GM18507 (cell line): ENCODE data around the gene RTN4RL2.

Source experiments
- DNase-seq: peaks from one replicate; pipeline ENCODE4 v3.0.0; 2011; ENCODE audit warnings: low read depth; ENCODE audit not compliant: insufficient read length; ENCODE audit errors: extremely low spot score
- FAIRE-seq: peaks from 2 replicates; lab custom pipeline; 2011; peaks lifted over from hg19 to GRCh38; lab: Jason Lieb, UNC

The RTN4RL2 gene

DNA sequence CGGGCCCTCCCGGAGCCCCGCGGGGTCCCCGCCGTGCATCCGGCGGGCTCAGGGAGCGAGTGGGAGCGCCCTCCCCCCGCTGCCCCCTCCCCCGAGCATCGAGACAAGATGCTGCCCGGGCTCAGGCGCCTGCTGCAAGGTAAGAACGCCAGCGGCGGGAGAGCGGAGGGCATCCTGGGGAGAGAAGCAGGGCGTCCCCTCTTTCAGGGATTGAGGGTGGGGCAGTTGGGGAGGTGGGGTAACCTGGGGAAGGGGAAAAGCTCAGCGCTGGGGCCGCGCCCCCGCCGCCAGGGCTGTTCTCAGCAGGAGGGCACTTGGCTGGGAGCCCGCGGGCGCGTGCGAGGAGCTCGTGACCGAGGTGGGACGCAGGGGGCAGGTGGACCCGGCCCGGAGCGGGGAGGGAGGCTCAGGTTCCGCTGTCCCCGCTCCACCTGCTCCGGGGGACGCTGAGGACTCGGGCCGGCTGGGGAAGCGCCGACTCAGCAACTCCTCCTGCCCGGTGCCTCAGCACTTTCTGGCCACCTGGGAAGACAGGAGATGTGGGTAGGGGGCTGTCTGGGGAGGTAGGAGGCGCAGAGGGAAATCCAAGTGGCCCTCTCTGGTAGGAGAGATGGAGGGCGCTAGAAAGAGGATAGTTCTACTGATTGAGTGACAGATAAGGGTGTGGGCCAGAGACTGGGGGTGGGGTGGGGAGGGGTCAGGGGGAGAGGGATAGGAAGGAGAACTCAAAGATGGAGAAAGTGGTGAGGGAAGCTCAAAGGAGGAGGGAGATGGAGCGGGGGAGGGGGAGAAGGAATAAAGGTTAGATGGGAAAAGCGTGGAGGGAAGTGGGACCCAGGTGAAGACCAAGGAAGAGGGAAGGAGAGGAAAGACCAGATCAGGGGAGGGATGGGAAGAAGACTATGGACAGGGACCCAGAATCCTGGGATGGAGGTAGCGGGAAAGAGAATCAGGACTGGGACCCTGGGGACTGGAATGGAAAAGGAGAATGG lies 726 bp downstream of the RTN4RL2 start:
- no peak for DNase-seq
- FAIRE-seq, result no peak

DNA sequence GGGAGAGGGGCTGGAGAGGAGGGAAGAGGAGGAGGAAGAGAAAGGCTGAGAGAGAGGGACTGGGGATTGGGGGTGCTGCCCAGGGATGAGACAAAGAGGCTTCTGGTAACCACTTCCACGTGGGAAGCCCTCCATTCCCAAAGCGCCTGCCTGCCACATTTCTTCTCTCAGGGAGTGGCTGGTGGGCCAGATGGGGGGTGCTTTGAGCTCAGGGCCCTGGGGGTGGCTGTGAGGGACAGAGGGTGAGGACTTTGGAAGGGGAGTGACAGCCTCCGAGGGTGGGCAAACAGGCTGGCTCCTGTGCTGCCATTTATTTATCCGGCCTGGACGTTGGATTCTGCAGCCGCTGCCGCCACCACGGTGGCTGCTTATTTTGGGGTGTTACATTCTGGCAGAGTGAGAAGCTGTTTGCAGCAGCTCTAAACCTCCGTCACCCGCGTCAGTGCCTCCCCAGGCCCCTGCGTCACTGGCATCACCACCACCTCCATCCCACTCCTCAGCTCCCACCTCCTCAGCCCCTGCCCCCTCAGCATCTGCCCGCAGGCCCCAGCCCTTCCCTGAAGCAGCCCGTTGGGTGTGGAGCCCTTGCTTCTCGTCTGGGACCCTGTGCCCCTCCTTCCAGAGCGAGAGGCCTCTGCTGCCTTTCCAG lies 1.6 kb downstream of the RTN4RL2 start:
- DNase-seq, result no peak
- FAIRE-seq, result no peak

DNA sequence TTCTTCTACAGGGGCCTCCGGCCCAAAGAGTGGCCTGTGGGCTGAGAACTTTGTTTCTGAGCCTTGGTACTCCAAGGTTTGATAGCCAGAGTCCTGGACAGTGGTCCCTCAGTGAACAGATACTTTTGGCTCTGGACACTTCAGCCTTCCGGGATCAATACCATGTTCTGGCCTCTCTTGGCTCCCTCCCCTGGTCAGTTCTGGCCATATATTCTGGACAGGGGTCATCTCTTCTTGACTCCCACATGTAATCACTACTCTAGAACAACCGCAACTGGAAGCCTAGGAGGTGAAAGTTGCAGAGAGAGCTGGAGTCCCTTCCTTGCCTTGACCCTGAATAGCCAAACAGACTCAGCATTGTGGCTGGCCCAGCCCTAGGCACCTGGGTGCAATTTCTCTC lies 2.3 kb downstream of the RTN4RL2 start:
- no peak for DNase-seq
- no peak for FAIRE-seq

DNA sequence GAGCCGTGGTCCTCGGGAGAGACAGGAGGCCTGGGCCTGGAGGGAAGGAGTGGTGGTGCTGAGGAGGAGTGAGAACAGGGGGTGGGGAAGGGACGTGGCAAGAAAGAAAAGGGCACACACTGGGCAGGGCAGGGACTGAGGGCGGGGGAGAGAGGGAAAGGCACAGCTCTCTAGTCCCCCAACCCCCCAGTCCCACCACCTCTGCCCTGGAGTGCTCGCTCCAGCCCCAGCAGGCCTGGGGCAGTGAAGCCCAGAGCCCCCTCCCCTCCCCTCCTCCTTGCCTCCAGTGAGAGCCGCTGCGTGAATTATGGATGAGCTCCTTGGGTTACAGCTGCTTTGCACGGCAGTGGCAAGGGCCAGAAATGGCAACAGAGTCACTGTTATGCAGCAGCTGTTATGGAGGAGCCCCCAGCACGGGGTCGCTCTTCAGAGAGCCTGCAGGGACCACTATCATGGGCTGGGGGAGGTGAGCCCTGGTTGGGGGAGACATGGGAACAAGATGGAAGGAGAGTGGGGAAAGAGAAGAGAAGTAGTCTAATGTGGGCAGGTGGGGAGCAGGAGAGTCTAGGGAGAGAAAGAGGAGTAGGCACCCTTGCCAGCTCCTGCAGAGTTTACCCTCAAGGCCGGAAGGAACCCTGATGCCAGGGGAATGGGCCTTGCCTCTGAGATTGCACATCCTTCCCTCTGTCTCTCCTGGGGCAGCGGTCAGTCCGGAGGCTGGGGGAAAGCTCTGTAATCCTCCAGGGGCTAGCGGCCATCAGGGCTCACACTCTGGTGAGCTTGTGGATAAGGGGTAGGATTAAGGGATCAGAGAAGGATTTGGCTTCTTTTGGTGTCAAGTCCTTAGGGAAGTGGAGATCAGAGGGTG lies 3.6 kb downstream of the RTN4RL2 start:
- FAIRE-seq (no peak), DNase-seq (no peak)

DNA sequence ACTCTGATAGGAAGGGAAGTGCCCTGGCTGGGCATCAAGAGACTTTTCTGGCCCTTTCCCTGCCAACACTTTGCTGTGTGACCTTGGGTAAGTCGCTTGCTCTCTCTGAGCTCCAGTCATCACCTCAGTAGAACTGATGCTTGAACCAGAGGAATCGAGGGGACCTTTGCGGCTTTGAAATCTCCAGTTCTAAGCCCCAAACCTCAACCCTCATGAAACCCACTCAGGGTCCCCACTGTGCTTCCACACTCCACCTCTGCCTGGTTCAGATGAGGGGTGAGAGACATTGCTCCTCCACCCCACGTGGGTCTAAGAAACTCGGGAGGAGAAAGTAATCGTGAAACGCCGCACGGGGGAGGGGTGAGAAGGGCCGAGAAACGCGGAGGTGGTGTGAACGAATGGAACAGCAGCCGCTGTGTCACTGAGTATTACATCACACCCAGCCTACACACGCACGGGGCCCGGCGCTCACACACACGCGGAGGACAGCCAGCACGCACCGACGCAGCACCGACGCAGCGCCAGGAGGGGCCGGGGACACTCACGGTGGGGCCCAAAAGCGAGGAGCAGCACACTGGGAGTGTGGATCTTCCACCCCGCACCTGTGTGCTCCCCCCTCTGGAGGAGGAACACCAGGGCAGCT lies 4.3 kb downstream of the RTN4RL2 start:
- FAIRE-seq, result no peak
- DNase-seq, result no peak

DNA sequence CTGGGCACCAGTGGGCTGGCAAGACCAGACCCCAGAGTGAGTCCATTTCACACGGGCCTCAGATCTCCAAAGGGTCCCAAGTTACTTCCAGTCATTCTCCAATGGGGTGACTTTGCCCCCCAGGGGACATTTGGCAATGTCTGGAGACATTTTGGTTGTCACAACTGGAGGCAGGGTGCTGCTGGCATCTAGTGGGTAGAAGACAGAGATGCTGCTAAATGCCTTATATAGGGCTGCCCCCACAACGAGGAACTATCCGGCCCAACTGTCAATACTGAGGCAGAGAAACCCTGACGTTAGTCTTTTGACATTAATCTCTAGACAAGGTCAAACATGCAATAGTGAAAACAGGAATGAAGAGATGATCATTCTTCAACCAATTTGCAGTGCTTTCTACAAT lies 6.4 kb downstream of the RTN4RL2 start:
- FAIRE-seq (no peak), DNase-seq (no peak)

DNA sequence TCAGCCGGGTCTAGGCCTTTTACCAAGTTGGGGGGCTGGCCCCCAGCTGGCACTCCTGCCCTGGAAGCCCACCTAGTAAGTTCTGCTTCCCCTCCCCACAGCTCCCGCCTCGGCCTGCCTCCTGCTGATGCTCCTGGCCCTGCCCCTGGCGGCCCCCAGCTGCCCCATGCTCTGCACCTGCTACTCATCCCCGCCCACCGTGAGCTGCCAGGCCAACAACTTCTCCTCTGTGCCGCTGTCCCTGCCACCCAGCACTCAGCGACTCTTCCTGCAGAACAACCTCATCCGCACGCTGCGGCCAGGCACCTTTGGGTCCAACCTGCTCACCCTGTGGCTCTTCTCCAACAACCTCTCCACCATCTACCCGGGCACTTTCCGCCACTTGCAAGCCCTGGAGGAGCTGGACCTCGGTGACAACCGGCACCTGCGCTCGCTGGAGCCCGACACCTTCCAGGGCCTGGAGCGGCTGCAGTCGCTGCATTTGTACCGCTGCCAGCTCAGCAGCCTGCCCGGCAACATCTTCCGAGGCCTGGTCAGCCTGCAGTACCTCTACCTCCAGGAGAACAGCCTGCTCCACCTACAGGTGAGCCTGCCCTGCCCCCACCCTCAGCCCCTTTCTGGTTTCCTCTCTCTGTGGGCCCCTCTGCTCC lies 7.3 kb downstream of the RTN4RL2 start:
- FAIRE-seq, result no peak
- no peak for DNase-seq

DNA sequence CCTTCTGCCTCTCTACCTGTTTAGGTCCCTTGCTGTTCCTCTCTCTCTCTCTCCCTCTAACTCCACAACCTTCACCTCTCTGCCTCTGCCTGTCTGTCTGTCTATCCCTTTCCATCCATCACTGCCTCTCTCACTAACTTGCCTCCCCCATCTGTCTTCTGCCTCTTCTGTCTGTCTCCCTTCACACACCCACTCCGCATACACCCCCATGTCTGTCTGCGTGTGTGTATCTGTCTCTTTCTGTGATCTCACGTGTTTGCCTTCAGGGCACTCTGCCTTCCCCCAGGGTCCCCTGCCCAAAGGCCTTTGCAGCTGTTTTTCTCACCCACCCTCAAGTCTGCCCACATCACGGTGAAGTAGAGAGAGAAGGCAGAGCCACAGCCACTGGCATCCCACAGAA lies 7.9 kb downstream of the RTN4RL2 start:
- no peak for DNase-seq
- no peak for FAIRE-seq

DNA sequence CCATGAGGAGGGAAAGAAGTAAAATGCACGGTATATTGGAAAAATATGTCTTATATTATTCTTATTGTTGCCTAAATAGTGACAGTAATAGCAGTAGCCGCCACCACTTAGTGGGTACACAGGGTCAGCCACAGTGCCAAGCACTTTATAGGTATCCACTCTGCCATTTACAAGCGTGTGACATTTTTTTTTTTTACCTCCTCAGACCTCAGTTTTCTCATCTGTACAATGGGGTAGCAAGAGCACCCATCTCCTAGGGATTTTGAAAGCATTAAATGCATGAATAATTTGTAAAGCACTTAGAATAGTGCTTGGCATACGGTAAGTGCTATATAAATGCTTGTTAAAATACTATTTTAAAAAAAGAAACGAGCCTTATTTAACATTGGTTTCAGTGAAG lies 8.9 kb downstream of the RTN4RL2 start:
- no peak for FAIRE-seq

DNA sequence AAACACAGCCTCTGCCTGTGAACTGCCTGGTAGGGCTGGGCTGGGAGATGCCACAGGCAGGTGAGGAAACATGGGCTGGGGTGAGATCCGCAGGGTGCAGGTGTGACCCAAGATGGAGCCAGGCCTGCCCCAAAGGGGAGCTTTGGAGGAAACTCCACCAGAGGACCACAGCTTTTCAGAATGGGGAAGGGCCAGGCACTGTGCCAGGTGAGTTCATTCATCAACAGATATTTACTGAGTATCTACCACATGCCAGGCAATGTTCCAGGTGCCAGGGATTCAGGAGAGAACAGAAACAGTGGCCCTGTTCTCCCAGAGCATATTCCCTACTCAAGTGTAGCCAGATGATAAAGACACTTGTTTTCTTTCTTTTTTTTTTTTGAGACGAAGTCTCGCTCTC lies 11.2 kb downstream of the RTN4RL2 start:
- no peak for DNase-seq
- FAIRE-seq, result no peak

More for the DNA sequence above, 8.9 kb downstream of the RTN4RL2 start:
- DNase-seq, result no peak

DNA sequence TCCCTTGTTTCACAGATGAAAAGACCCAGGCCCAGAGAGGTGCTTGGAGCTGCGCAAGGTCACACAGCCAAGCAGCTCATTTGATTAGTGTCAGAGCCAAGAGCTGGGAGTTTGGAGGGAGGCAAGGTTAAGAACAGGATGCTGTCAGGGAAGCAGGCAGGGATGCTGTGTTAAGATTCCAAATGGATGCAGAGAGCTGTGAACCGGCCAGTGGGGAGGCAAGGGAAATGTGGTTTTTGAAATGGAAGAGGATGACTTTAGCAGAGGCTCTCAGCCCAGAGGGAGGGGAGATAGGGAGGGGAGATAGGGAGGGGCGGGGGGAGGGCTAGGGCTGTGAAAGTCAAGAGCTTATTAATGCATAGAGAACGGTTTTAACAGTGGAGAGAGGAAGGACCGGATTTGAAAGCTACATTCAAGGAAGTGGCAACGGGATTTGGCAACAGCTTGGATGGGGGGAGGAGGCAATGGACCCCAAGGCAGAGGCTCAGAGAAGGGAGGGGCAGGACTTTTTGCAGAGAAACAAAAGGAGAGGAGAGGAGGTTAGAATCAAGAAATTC lies 13.0 kb downstream of the RTN4RL2 start:
- no peak for FAIRE-seq
- no peak for DNase-seq

DNA sequence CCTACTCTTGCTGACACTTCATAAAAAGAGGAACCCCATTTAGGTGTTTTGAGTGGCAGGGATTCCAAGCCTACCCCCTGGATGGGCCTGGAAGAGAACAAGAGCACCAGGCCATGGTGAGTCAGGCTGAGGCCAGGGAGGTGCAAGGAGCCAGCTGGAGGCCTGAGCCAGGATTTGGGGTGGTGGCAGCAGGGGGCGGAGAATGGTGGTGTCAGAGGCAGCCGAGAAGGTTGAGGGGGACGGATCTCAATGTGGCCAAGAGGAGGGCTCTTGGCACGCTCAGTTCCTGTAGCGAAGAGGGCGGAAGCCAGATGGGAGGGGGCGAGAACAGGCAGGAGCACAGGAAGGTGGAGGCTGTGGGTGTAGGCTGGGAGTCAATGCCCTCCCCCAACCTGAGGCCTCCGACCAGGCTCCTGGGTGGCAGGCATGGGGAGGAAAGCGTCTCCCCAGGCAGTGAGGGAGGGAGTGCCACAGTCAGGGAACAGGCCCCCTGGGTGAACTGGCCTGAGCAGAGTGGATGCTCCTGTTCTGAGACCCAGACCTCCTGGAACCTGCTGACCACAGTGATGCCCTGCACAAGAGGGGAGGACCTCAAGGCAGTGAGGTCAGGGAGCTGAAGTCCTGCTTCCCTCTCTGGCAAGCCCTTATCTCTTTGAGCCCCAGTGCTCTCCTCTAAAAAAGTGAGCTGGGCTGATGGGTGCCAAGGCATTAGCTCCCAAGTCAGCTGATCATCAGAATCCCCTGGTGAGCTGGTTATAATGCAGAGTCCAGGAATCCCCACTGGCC lies 13.9 kb downstream of the RTN4RL2 start:
- DNase-seq, result no peak
- no peak for FAIRE-seq

DNA sequence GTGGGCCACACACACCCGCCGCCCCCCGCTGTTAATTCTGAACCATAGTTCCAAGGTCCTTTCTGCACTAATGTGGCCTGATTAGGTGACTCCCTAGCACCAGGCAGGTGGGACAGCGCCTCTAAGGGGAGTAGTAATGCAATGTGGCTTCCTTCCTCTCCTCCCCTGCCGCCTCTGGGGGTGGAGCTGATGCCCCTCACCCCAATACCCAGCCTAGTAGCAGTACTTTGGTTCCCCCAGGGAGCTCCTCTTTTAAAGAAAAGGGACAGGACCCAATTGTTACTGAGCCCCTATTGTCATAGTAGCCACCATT lies 14.4 kb downstream of the RTN4RL2 start:
- FAIRE-seq (no peak), DNase-seq (no peak)

DNA sequence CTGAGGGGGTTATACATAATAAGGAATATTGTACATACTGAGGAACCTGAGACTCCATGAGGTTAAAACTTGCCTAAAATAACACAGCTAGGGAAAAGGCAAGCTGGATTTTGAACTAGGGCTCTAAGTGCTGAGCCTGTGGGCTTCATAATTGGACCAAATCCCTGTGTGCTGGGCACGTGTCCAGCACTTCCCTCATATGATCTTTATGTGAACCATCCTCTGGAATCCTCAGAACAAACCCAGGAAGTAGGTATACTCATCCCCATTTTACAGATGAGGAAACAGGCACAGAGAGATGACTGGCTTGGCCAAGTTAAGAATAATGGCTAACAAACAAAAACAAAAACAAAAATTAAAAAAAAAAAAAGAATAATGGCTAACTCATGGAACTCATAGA lies 14.9 kb downstream of the RTN4RL2 start:
- DNase-seq, result no peak
- no peak for FAIRE-seq

DNA sequence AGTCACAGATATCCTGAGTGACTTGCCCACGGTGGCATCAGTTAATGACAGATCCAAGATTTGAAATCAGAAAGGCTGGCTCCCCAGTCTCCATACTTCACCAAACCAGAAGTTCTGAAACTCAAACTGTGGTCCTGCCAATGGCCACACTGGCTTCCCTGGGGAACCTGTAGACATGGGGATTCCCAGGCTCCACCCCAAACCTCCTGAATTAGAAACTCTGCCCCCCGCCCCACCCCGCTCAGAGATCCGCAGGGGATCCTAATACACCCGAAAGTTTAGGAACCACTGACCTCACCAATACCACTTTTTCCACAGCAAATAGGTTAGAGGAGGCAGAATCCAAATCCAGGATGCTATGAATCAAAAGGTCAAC lies 15.3 kb downstream of the RTN4RL2 start:
- DNase-seq, result no peak

DNA sequence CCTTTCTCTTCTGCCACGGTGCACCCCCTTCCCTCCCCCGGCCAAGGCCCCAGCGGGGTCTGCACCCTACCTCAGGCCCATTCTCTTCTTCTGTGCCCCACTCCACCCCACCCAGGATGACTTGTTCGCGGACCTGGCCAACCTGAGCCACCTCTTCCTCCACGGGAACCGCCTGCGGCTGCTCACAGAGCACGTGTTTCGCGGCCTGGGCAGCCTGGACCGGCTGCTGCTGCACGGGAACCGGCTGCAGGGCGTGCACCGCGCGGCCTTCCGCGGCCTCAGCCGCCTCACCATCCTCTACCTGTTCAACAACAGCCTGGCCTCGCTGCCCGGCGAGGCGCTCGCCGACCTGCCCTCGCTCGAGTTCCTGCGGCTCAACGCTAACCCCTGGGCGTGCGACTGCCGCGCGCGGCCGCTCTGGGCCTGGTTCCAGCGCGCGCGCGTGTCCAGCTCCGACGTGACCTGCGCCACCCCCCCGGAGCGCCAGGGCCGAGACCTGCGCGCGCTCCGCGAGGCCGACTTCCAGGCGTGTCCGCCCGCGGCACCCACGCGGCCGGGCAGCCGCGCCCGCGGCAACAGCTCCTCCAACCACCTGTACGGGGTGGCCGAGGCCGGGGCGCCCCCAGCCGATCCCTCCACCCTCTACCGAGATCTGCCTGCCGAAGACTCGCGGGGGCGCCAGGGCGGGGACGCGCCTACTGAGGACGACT lies 15.9 kb downstream of the RTN4RL2 start:
- FAIRE-seq (peak; percentile 47), DNase-seq (no peak)

More for the DNA sequence above, 15.3 kb downstream of the RTN4RL2 start:
- peak; percentile 80 for FAIRE-seq

DNA sequence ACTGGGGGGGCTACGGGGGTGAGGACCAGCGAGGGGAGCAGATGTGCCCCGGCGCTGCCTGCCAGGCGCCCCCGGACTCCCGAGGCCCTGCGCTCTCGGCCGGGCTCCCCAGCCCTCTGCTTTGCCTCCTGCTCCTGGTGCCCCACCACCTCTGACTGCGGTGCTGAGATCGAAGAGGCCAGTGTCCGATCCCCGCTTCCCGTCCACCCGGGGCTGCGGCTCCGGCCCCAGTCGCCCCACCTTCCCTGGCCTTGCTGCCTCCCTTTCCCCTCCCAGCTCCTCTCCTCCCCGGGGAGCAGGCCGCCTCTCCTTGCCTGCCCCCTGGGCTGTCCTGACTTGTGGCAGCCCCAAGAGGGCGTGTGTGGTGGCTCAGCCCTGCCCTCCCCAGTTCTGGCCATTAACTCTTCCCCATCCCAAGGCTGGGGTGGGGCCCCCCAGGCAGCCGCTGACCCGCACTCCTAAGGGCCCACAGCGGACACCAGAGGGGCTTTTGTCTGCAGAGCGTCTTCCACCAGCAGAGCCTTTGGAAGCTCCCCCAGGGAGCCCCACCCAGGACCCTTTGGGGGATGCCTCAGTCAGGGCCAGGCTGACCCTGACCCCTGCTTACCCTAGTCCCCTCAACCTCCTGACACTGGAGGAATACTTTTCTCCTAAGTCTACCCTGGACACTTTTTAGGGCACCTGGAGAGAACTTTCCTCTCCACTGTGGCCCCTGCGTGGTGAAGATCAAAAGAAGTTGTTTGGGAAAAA lies 16.6 kb downstream of the RTN4RL2 start:
- DNase-seq, result no peak

More for the DNA sequence above, 16.6 kb downstream of the RTN4RL2 start:
- peak; percentile 77 for FAIRE-seq
